VCaP (cell line): ENCODE data around the gene ZCCHC24.

ENCODE experiments used
- H3K27ac ChIP-seq: fragments of 450-650 bp; 2 replicates; pipeline ENCODE4 v1.5.1; 2017
- CTCF ChIP-seq: fragments of 450-650 bp; conservative IDR thresholded peaks from 2 replicates; pipeline ENCODE4 v1.5.1; 2017; ENCODE audit warnings: mild to moderate bottlenecking, moderate library complexity

Gene ZCCHC24

GRCh38 chr10:79402951-79403350 is 42.5 kb downstream of the ZCCHC24 start:
- H3K27ac ChIP-seq, result no peak overlapping the region
- no peak for TF ChIP-seq CTCF

- no peak for TF ChIP-seq CTCF
- H3K27ac ChIP-seq, result no peak overlapping the region
Measured at GRCh38 chr10:79402625-79402946, 42.8 kb downstream of the ZCCHC24 start.

- TF ChIP-seq CTCF, result no peak
- no peak overlapping the region for H3K27ac ChIP-seq
Measured at GRCh38 chr10:79401015-79401921, 44.2 kb downstream of the ZCCHC24 start.

- H3K27ac ChIP-seq, result no peak overlapping the region
- TF ChIP-seq CTCF, result peak; percentile 55
Measured at GRCh38 chr10:79400146-79401004, 45.0 kb downstream of the ZCCHC24 start.

- no peak overlapping the region for H3K27ac ChIP-seq
- no peak for TF ChIP-seq CTCF
Measured at GRCh38 chr10:79399223-79399831, 46.1 kb downstream of the ZCCHC24 start.

- no peak for TF ChIP-seq CTCF
- no peak overlapping the region for H3K27ac ChIP-seq
Measured at GRCh38 chr10:79398642-79399041, 46.8 kb downstream of the ZCCHC24 start.
